HG03378 (cell line): ENCODE measurements around the gene ISL2.

ENCODE experiments used
- ATAC-seq: cut with Tn5 transposase; IDR thresholded peaks from one replicate; pipeline ENCODE4 v1.9.1; 2021; ENCODE audit warnings: mild to moderate bottlenecking, moderate library complexity; ENCODE audit not compliant: unreplicated experiment

ISL2 gene

DNA sequence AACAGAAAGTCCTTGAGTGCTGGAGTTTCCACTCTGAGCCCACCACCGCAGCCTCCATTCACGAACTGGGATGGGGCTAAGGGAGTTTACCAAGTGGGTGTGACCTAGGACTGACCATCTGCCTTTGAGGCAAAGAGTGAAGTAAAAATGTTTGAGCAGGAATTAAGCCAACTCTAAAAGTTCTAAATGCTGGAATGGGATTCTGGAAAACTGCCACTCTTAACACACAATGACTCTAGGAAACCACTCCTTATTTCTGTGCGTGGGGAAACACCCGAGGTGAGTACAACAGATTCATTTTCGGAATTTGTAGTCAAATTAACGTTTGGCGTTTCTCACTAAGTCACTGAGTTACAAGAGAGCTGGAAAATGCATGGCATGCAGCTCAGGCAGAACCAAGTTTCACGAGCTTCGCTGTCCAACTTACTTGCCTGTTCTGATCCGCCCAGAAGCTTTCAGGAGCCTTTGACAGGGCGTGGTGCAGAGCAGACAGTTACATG lies 31.6 kb downstream of the ISL2 start:
- no peak for ATAC-seq

DNA sequence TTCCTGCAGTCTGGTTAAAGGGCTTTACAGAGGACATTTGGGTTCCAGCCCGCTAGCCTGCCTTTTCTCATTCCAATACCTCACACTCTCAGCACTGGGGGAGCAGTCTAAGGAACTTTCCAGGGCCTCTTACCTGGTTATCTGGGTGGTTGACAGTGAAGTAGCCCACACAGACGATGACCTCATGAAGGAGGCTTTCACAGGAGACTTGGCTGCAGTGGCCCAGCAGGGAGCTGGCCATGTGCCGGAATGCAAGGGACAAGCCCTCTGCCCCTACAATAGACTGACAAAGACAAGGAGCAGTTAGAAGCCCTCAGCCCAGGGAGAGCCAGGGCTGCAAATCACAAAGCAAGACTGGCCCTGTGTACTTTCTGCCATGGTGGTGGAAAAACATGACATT lies 39.5 kb downstream of the ISL2 start:
- no peak for ATAC-seq

DNA sequence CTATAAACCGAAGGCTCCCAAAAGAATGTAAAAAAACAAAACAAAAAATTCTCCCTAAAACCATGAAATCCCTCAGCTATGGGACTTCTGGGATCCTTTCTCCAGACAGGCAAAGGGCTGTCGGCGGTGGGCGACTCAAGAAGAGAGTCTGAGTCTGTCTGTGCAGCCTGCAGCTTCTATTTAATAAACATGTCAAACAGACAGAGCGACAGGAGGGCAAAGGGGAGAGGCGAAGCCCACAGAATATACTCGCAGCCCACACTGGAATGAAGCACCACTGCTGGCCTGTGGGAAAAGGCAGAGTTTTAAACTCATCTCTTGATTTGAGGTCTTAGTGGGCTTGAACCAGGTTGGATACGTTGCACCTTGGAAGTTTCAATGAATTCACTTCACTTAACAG lies 40.2 kb downstream of the ISL2 start:
- no peak for ATAC-seq

DNA sequence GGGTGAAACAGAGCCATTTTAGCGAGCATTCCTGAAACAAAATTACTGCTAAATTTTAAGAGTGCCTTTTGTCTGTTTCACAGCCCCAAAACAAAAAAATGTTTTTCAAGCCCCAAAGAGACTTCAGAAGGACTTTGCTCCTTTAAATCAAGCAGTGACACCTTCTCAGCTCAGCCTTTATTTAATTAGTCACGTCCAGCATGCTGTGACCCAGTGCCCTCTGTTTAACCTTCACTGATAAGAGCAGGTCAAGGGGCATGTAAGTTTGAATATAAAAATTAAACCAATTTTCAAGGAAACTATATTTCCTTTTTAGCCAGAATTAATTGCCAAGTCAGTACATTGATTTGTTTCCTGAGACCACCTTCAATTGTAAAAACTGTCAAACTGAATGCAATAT lies 40.6 kb downstream of the ISL2 start:
- ATAC-seq: no peak

DNA sequence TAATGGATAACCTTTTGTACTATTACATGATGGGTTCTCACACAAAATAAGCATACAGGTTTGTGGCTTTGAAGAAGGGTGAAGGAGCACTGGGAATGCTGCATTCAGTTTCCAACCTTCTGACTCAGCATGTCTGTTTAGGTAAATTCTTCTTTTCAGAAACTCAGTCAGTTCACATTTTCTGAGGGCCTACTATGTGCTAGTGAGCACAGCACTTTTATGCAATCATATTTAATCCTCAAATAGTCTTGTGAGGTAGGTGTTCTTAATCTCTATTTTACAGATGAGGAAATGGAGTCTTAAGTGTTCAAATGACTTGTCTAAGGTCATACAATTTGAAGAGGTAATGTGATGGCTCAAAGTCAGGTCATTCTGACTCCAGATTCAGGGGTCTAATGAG lies 41.2 kb downstream of the ISL2 start:
- no peak for ATAC-seq

GRCh38 chr15:76378691-76379090 lies 42.1 kb downstream of the ISL2 start:
- no peak for ATAC-seq

GRCh38 chr15:76380249-76380648 lies 43.7 kb downstream of the ISL2 start:
- ATAC-seq: no peak

DNA sequence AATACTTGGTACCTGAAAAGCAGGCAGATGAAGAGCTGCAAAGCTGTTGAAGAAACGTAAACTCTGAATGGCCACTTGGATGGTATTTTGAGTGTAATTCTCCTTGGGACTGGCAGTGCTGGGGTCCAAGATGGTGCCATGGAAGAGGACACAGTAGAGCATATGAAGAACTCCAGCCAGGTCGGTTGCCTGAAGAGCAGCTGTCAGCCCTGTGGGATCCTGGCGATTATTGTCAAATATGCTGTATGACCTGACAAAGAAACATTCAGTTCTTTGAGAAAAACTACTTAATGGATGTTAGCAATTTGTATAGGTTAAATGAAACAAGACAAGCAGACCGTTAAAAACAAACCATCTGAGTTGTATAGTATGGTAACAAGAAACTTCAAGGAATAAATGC lies 44.8 kb downstream of the ISL2 start:
- ATAC-seq: no peak

- ATAC-seq: no peak
Measured at GRCh38 chr15:76382987-76383728, 46.6 kb downstream of the ISL2 start.

DNA sequence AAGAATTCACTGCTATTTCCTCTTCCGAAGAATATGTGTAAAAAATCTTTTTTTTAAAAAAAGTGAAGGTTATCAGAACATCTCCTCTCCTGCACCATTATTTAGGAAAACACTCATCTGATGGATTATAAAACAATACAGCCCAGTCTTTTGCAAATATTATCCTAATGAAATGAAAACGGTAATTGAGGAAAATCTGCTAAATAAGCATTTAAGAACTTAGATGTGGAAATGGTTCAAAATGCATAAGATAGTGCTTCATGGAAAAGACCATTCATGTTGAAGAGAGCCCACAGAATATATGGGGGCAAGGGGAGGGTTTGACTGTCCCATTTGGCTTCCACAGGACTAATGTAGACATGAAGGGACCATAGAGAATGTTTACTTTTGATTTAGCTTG lies 47.8 kb downstream of the ISL2 start:
- ATAC-seq: no peak

DNA sequence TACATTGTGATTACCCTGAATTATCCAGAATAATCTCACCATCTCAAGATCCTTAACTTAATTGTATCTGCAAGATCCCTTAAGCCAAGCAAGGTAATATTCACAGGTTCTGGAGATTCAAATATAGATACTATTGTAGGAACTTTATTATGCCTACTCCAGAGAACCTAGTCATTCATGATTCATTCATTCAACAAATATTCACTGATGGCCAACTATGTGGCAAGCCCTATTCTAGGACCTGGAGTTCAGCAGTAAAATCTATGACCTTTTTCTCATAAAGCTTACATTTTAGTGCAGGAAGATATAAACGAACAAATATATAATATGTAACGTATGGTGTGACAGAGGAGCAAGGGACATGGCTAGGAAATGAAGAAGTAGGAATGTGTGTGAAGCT lies 49.6 kb downstream of the ISL2 start:
- no peak for ATAC-seq

- ATAC-seq: no peak
Measured at GRCh38 chr15:76386926-76387325, 50.4 kb downstream of the ISL2 start.

DNA sequence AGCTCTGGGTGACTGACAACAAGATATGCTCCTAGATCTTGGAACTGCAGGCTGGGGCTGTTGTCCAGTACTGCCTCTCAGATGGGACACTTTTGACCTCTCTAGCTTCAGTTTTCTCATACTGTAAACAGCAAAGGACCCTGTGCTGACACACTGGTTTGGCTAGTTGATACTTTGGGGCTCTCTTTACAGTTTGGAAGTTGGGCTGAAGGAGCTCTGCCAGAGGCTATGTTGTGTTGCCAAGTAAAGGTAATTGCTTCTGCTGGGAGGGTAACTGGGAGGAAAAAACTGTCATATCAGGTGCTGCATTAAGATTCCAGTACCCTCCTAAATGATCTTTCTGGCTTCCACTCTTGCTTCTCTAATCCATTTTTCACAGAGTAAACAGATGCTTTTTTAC lies 54.0 kb downstream of the ISL2 start:
- no peak for ATAC-seq

GRCh38 chr15:76391309-76391708 lies 54.7 kb downstream of the ISL2 start:
- no peak for ATAC-seq

- ATAC-seq: no peak
Measured at GRCh38 chr15:76391847-76392246, 55.3 kb downstream of the ISL2 start.
